HepG2 (cell line): ENCODE results near the gene MBNL3. TPM values are rescaled to one million over a fixed set of nuclear protein-coding genes. Genes with fewer than 3 reads are reported as not detected.

Experiments used
- ELF3 ChIP-seq: IDR thresholded peaks from 2 replicates; pipeline ENCODE4 v1.6.1; 2016; ENCODE audit warnings: missing genetic modification reagents, missing compliant biosample characterization
- FOXP1 ChIP-seq, 2 experiments: fragments of 450-650 bp in 1 of 2; IDR thresholded peaks; 2 replicates each; pipeline ENCODE4 v1.6.1; 2017 to 2018; ENCODE audit warnings: antibody characterized with exemption in 1 of 2
- GLI4 ChIP-seq: sonication (generic); formaldehyde crosslinking; IDR thresholded peaks from 2 replicates; pipeline ENCODE4 v1.5.1; 2020; ENCODE audit warnings: missing genetic modification reagents, mild to moderate bottlenecking, moderate library complexity, borderline replicate concordance
- GTF2F1 ChIP-seq: fragments of 150-350 bp; IDR thresholded peaks from 2 replicates; pipeline ENCODE4 v1.6.1; 2014; ENCODE audit warnings: low read length
- HOMEZ ChIP-seq: IDR thresholded peaks from 2 replicates; pipeline ENCODE4 v1.6.1; 2016; ENCODE audit warnings: low read depth
- KLF13 ChIP-seq: sonication (generic); formaldehyde crosslinking; IDR thresholded peaks from 2 replicates; pipeline ENCODE4 v1.4.0; 2020; ENCODE audit warnings: mild to moderate bottlenecking, missing genetic modification reagents
- KLF6 ChIP-seq: IDR thresholded peaks from 2 replicates; pipeline ENCODE4 v1.8.0; 2016; ENCODE audit warnings: missing biosample characterization, missing genetic modification reagents
- MAFF ChIP-seq: IDR thresholded peaks from 2 replicates; pipeline ENCODE4 v1.6.1; 2011; ENCODE audit warnings: low read depth, low read length, improper control_type of control experiment
- REL ChIP-seq: sonication (generic); formaldehyde crosslinking; conservative IDR thresholded peaks from 2 replicates; pipeline ENCODE4 v1.8.0; 2022; ENCODE audit warnings: mild to moderate bottlenecking, missing genetic modification reagents, moderate library complexity
- REXO4 ChIP-seq: sonication (generic); formaldehyde crosslinking; IDR thresholded peaks from 2 replicates; pipeline ENCODE4 v1.8.0; 2022; ENCODE audit warnings: missing genetic modification reagents, mild to moderate bottlenecking, borderline replicate concordance
- RFX5 ChIP-seq: IDR thresholded peaks from 2 replicates; pipeline ENCODE4 v1.6.1; 2011; ENCODE audit warnings: low read depth, low read length, improper control_type of control experiment
- SKI ChIP-seq: fragments of 450-650 bp; IDR thresholded peaks from one replicate; pipeline ENCODE4 v1.6.1; 2018; ENCODE audit warnings: mild to moderate bottlenecking; ENCODE audit not compliant: partially characterized antibody
- TCF12 ChIP-seq, 2 experiments: fragments of 450-650 bp in 1 of 2; sonication (generic) in 1 of 2; formaldehyde crosslinking in 1 of 2; IDR thresholded peaks; 2 replicates each; pipeline versions ENCODE4 v1.6.1 to v1.8.0; 2017 to 2022; ENCODE audit warnings: antibody characterized with exemption in 1 of 2, mild to moderate bottlenecking in 1 of 2, missing genetic modification reagents in 1 of 2, moderate library complexity in 1 of 2
- TSC22D2 ChIP-seq: sonication (generic); formaldehyde crosslinking; IDR thresholded peaks from 2 replicates; pipeline ENCODE4 v1.5.1; 2020; ENCODE audit warnings: missing genetic modification reagents, mild to moderate bottlenecking, borderline replicate concordance
- U2AF2 ChIP-seq: fragments of 200-400 bp; formaldehyde crosslinking; IDR thresholded peaks from 2 replicates; pipeline ENCODE4 v1.6.1; 2017; ENCODE audit warnings: low read depth, mild to moderate bottlenecking, low read length
- ZBTB46 ChIP-seq: sonication (generic); formaldehyde crosslinking; IDR thresholded peaks from 2 replicates; pipeline ENCODE4 v1.4.0; 2020; ENCODE audit warnings: mild to moderate bottlenecking, missing genetic modification reagents, borderline replicate concordance
- ZC3H13 ChIP-seq: sonication (generic); formaldehyde crosslinking; IDR thresholded peaks from 2 replicates; pipeline ENCODE4 v1.8.1; 2023; ENCODE audit warnings: mild to moderate bottlenecking, missing genetic modification reagents, moderate library complexity
- ZMYM4 ChIP-seq: sonication (generic); formaldehyde crosslinking; IDR thresholded peaks from 2 replicates; pipeline ENCODE4 v1.8.1; 2023; ENCODE audit warnings: mild to moderate bottlenecking, missing genetic modification reagents
- ZNF225 ChIP-seq: sonication (generic); formaldehyde crosslinking; IDR thresholded peaks from 2 replicates; pipeline ENCODE4 v1.4.0; 2020; ENCODE audit warnings: mild to moderate bottlenecking, missing genetic modification reagents
- ZNF530 ChIP-seq: sonication (generic); formaldehyde crosslinking; IDR thresholded peaks from 2 replicates; pipeline ENCODE4 v1.5.0; 2020; ENCODE audit warnings: low read depth, mild to moderate bottlenecking, missing genetic modification reagents
- ZNF644 ChIP-seq: IDR thresholded peaks from 2 replicates; pipeline ENCODE4 v1.6.1; 2016; ENCODE audit warnings: low read depth
- ZNF782 ChIP-seq: sonication (generic); formaldehyde crosslinking; IDR thresholded peaks from 2 replicates; pipeline ENCODE4 v1.4.0; 2020; ENCODE audit warnings: missing genetic modification reagents, mild to moderate bottlenecking, borderline replicate concordance
- ZNF839 ChIP-seq: sonication (generic); formaldehyde crosslinking; IDR thresholded peaks from 2 replicates; pipeline ENCODE4 v1.4.0; 2020; ENCODE audit warnings: missing genetic modification reagents, mild to moderate bottlenecking, borderline replicate concordance
- ZSCAN30 ChIP-seq: sonication (generic); formaldehyde crosslinking; IDR thresholded peaks from 2 replicates; pipeline ENCODE4 v1.5.0; 2020; ENCODE audit warnings: mild to moderate bottlenecking, missing genetic modification reagents
- polyA plus RNA-seq, 8 experiments: library from polyadenylated mRNA; depleted of rRNA in 3 of 8; stranded (reverse) in 7 of 8; unstranded in 1 of 8; fragments of >200 nt; fragmentation: Illumina TruSeq in 4 of 8; extraction: Trizol in 4 of 8; gene quantifications; 2 replicates each; pipeline versions ENCODE4 v1.2.1 to v1.2.3, GENCODE V29; 2011 to 2016; ENCODE audit warnings: low read depth in 4 of 8, missing spikeins in 1 of 8, mixed read lengths in 1 of 8; ENCODE audit not compliant: insufficient read depth in 1 of 8
- total RNA-seq, 5 experiments: library from RNA; depleted of rRNA; stranded (reverse); fragments of >200 nt; fragmentation: Illumina TruSeq; extraction: Trizol; gene quantifications; 2 replicates each; pipeline ENCODE4 v1.2.3, GENCODE V29; 2016; ENCODE audit warnings: low read depth in 1 of 5

The MBNL3 gene
- total and polyA plus RNA-seq, 2 of the 13 experiments (the other 11 are each of a cell fraction or from before 2014, with no cell fraction given): 155 to 257 TPM

GRCh38 chrX:132480581-132481203 is 8.1 kb downstream of the MBNL3 start (continued):
- no peak for TF ChIP-seq ZNF225
- TF ChIP-seq ZNF839: no peak
- TF ChIP-seq U2AF2: no peak
- TF ChIP-seq ZNF530 (CRISPR knock-in tag): no peak
- TF ChIP-seq FOXP1 (IDR thresholded peaks at IDR 0.05): no peak
- TF ChIP-seq FOXP1 (CRISPR knock-in tag; IDR thresholded peaks at IDR 0.05): peak; percentile 53
- 0 out of 2 replicates have a peak, but pooled peaks have one; percentile 30 for TF ChIP-seq ZMYM4 (CRISPR knock-in tag)
- peak; percentile 32; the same call in 1 of the 2 replicates for TF ChIP-seq MAFF
- peak; percentile 70; the same call in 1 of the 2 replicates for TF ChIP-seq HOMEZ
- TF ChIP-seq ZC3H13 (CRISPR knock-in tag): no peak
- TF ChIP-seq SKI: peak; percentile 36
- TF ChIP-seq GTF2F1: no peak
- TF ChIP-seq TSC22D2 (CRISPR knock-in tag): no peak
- TF ChIP-seq KLF13 (CRISPR knock-in tag): no peak
- TF ChIP-seq KLF6 (CRISPR knock-in tag): no peak
- TF ChIP-seq ZNF782 (CRISPR knock-in tag): no peak
- TF ChIP-seq ELF3 (CRISPR knock-in tag): peak; percentile 28; the same call in 1 of the 2 replicates
- TF ChIP-seq RFX5: no peak
- no peak for TF ChIP-seq ZBTB46 (CRISPR knock-in tag)
- no peak for TF ChIP-seq REXO4
- TF ChIP-seq REL (CRISPR knock-in tag): no peak
- no peak for TF ChIP-seq GLI4 (CRISPR knock-in tag)
- no peak for TF ChIP-seq TCF12 (IDR thresholded peaks at IDR 0.05)
- no peak for TF ChIP-seq TCF12 (CRISPR knock-in tag; IDR thresholded peaks at IDR 0.05)
- TF ChIP-seq ZSCAN30 (CRISPR knock-in tag): no peak
- TF ChIP-seq ZNF644: peak; percentile 29; the same call in 1 of the 2 replicates
